Breast epithelium (tissue), 3 donors: ENCODE measurements around the gene KYNU.
"Not testable (repeated sequence)": the region's sequence is repeated elsewhere in the genome, so short reads cannot be mapped to it uniquely, and the experiment has no call there.

Experiments
- CTCF ChIP-seq, 3 donors: fragments of 450-650 bp; IDR thresholded peaks; one replicate each; pipeline ENCODE4 v1.5.1; 2016 to 2017; ENCODE audit warnings: antibody characterized with exemption in 3 of 3, mild to moderate bottlenecking in 3 of 3, moderate library complexity in 3 of 3
- POLR2A ChIP-seq: fragments of 450-650 bp; IDR thresholded peaks from one replicate; pipeline ENCODE4 v1.6.1; 2016; ENCODE audit warnings: antibody characterized with exemption, mild to moderate bottlenecking, moderate library complexity
- POLR2AphosphoS5 ChIP-seq, 3 donors: sonication (generic); formaldehyde crosslinking; IDR thresholded peaks; one replicate each; pipeline ENCODE4 v1.6.1; 2017; ENCODE audit warnings: antibody characterized with exemption in 3 of 3

- not testable (repeated sequence) for TF ChIP-seq CTCF (IDR thresholded peaks at IDR 0.05); POLR2AphosphoS5 (IDR thresholded peaks at IDR 0.05); POLR2A
Observed at GRCh38 chr2:142948723-142949122, 71.3 kb downstream of the KYNU start.
